HepG2 (cell line): ENCODE measurements around the gene TULP3. TPM values are rescaled to one million over a fixed set of nuclear protein-coding genes. Genes with fewer than 3 reads are reported as not detected.

Source experiments
- CHD2 ChIP-seq: IDR thresholded peaks from 2 replicates; pipeline ENCODE4 v1.6.1; 2011; ENCODE audit warnings: low read depth, low read length, improper control_type of control experiment
- DR1 ChIP-seq: sonication (generic); formaldehyde crosslinking; IDR thresholded peaks from 2 replicates; pipeline ENCODE4 v1.8.0; 2021; ENCODE audit warnings: mild to moderate bottlenecking, missing genetic modification reagents, inconsistent platforms
- ELF4 ChIP-seq: sonication (generic); formaldehyde crosslinking; IDR thresholded peaks from 2 replicates; pipeline ENCODE4 v1.5.0; 2020; ENCODE audit warnings: missing genetic modification reagents, mild to moderate bottlenecking, moderate library complexity, borderline replicate concordance
- FOXO4 ChIP-seq: sonication (generic); formaldehyde crosslinking; conservative IDR thresholded peaks from 2 replicates; pipeline ENCODE4 v1.8.1; 2023; ENCODE audit warnings: missing genetic modification reagents
- KDM6A ChIP-seq: IDR thresholded peaks from 2 replicates; pipeline ENCODE4 v1.6.1; 2016; ENCODE audit warnings: low read depth
- NFYC ChIP-seq: IDR thresholded peaks from 2 replicates; pipeline ENCODE4 v1.6.1; 2016; ENCODE audit warnings: missing genetic modification reagents, missing compliant biosample characterization
- PATZ1 ChIP-seq: sonication (generic); formaldehyde crosslinking; IDR thresholded peaks from 2 replicates; pipeline ENCODE4 v1.4.0; 2020; ENCODE audit warnings: missing genetic modification reagents
- RFX1 ChIP-seq: fragments of 450-650 bp; IDR thresholded peaks from 2 replicates; pipeline ENCODE4 v1.6.1; 2017
- TAF15 ChIP-seq: fragments of 200-400 bp; formaldehyde crosslinking; IDR thresholded peaks from one replicate; pipeline ENCODE4 v1.6.1; 2018; ENCODE audit warnings: mild to moderate bottlenecking, low read depth, low read length; ENCODE audit not compliant: poor library complexity, severe bottlenecking
- TRIM24 ChIP-seq: sonication (generic); formaldehyde crosslinking; IDR thresholded peaks from 2 replicates; pipeline ENCODE4 v1.8.0; 2022; ENCODE audit warnings: mild to moderate bottlenecking, missing genetic modification reagents
- ZBTB4 ChIP-seq: sonication (generic); formaldehyde crosslinking; IDR thresholded peaks from 2 replicates; pipeline ENCODE4 v1.4.0; 2020; ENCODE audit warnings: missing genetic modification reagents, mild to moderate bottlenecking, borderline replicate concordance
- ZMAT3 ChIP-seq: sonication (generic); formaldehyde crosslinking; conservative IDR thresholded peaks from 2 replicates; pipeline ENCODE4 v1.7.0; 2021; ENCODE audit warnings: missing genetic modification reagents
- ZNF17 ChIP-seq: sonication (generic); formaldehyde crosslinking; IDR thresholded peaks from 2 replicates; pipeline ENCODE4 v1.5.0; 2020; ENCODE audit warnings: mild to moderate bottlenecking, missing genetic modification reagents
- ZNF605 ChIP-seq: sonication (generic); formaldehyde crosslinking; IDR thresholded peaks from 2 replicates; pipeline ENCODE4 v1.8.0; 2022; ENCODE audit warnings: mild to moderate bottlenecking, missing genetic modification reagents
- ZNF614 ChIP-seq: IDR thresholded peaks from 2 replicates; pipeline ENCODE4 v1.6.1; 2018; ENCODE audit warnings: missing biosample characterization, missing genetic modification reagents, inconsistent platforms, borderline replicate concordance
- ZNF720 ChIP-seq: sonication (generic); formaldehyde crosslinking; IDR thresholded peaks from 2 replicates; pipeline ENCODE4 v1.4.0; 2020; ENCODE audit warnings: missing genetic modification reagents
- polyA plus RNA-seq, 8 experiments: library from polyadenylated mRNA; depleted of rRNA in 3 of 8; stranded (reverse) in 7 of 8; unstranded in 1 of 8; fragments of >200 nt; fragmentation: Illumina TruSeq in 4 of 8; extraction: Trizol in 4 of 8; gene quantifications; 2 replicates each; pipeline versions ENCODE4 v1.2.1 to v1.2.3, GENCODE V29; 2011 to 2016; ENCODE audit warnings: low read depth in 4 of 8, missing spikeins in 1 of 8, mixed read lengths in 1 of 8; ENCODE audit not compliant: insufficient read depth in 1 of 8
- total RNA-seq, 5 experiments: library from RNA; depleted of rRNA; stranded (reverse); fragments of >200 nt; fragmentation: Illumina TruSeq; extraction: Trizol; gene quantifications; 2 replicates each; pipeline ENCODE4 v1.2.3, GENCODE V29; 2016; ENCODE audit warnings: low read depth in 1 of 5
- TF ChIP-seq, protein P1 (sequence below): sonication (generic); formaldehyde crosslinking; IDR thresholded peaks from 2 replicates; pipeline ENCODE4 v1.8.0; 2022; ENCODE audit warnings: missing genetic modification reagents, low read depth, mild to moderate bottlenecking, borderline replicate concordance
- TF ChIP-seq, protein P2 (sequence below): sonication (generic); formaldehyde crosslinking; IDR thresholded peaks from 2 replicates; pipeline ENCODE4 v1.5.0; 2020; ENCODE audit warnings: missing genetic modification reagents, mild to moderate bottlenecking, borderline replicate concordance
- TF ChIP-seq, protein P3 (sequence below): sonication (generic); formaldehyde crosslinking; IDR thresholded peaks from 2 replicates; pipeline ENCODE4 v1.8.0; 2022; ENCODE audit warnings: mild to moderate bottlenecking, missing genetic modification reagents; ENCODE audit not compliant: insufficient replicate concordance

TULP3 gene
- total and polyA plus RNA-seq, 2 of the 13 experiments (the other 11 are each of a cell fraction or from before 2014, with no cell fraction given), result 11.2 to 13.2 TPM

DNA sequence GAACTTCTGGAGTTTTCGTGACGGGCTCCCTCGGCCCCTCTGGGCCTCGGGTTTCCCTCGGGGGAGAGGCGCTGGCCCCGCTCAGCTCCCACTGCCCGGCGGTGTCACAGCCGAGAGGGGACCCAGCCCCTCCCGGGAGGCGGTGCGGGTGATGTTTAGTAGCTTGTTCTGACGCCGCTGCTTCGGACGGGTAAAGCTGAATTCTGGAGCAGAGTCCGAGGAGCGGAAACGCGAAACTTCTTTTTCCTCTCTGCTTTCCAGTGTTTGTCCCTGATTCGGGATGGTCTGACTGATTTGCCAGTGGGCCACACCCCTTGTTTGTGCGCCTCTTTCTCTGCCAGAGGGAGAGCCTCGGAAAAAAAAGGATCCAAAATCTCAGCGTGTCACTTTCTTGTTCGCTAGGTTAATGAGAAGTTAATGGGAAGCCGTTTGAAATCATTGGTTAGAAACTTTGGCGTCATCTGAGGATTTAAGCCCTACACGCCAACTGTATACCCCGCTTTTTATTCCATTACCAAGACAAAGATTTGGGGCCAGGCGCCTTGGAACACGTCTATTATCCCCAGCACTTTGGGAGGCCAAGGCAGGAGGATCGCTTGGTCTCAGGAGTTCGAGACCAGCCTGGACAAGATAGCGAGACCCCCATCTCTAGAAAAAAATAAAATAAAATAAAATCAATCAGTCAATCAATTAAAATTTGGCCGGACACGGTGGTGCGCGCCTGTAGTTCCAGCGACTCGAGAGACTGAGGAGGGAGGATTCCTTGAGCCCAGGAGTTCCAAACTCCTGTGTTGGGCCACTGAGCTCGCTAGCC lies 756 bp downstream of the TULP3 start (continued):
- TF ChIP-seq TAF15 (no peak), ZMAT3 (CRISPR knock-in tag) (no peak), ZNF614 (CRISPR knock-in tag) (no peak), ELF4 (no peak), ZNF17 (CRISPR knock-in tag) (no peak), NFYC (CRISPR knock-in tag) (no peak), DR1 (no peak), FOXO4 (CRISPR knock-in tag) (no peak), CHD2 (no peak), TRIM24 (CRISPR knock-in tag) (no peak), ZBTB4 (CRISPR knock-in tag) (no peak), KDM6A (CRISPR knock-in tag) (no peak), RFX1 (no peak), PATZ1 (no peak), ZNF605 (CRISPR knock-in tag) (0 out of 2 replicates have a peak, but pooled peaks have one; percentile 17), ZNF720 (no peak)
- TF ChIP-seq, protein P1, sequence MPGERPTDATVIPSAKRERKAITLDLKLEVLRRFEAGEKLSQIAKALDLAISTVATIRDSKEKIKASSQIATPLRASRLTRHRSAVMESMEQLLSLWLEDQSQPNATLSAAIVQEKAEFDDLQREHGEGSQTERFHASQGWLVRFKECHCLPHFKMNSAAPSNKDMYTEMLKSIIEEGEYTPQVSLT, result no peak
- TF ChIP-seq, protein P2, sequence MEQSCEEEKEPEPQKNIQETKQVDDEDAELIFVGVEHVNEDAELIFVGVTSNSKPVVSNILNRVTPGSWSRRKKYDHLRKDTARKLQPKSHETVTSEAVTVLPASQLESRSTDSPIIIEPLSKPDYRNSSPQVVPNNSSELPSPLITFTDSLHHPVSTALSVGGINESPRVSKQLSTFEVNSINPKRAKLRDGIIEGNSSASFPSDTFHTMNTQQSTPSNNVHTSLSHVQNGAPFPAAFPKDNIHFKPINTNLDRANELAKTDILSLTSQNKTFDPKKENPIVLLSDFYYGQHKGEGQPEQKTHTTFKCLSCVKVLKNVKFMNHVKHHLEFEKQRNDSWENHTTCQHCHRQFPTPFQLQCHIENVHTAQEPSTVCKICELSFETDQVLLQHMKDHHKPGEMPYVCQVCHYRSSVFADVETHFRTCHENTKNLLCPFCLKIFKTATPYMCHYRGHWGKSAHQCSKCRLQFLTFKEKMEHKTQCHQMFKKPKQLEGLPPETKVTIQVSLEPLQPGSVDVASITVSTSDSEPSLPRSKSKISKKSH (CRISPR knock-in tag), result no peak
- TF ChIP-seq, protein P3, sequence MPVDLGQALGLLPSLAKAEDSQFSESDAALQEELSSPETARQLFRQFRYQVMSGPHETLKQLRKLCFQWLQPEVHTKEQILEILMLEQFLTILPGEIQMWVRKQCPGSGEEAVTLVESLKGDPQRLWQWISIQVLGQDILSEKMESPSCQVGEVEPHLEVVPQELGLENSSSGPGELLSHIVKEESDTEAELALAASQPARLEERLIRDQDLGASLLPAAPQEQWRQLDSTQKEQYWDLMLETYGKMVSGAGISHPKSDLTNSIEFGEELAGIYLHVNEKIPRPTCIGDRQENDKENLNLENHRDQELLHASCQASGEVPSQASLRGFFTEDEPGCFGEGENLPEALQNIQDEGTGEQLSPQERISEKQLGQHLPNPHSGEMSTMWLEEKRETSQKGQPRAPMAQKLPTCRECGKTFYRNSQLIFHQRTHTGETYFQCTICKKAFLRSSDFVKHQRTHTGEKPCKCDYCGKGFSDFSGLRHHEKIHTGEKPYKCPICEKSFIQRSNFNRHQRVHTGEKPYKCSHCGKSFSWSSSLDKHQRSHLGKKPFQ (CRISPR knock-in tag), result no peak
